Measurements from ENCODE around the gene B4GALT6. TPM values are rescaled to one million over a fixed set of nuclear protein-coding genes. Genes with fewer than 3 reads are reported as not detected.
"Not testable (repeated sequence)": the region's sequence is repeated elsewhere in the genome, so short reads cannot be mapped to it uniquely, and the experiment has no call there.

The B4GALT6 gene
- polyA plus RNA-seq (ENCODE audit: insufficient read length): 11.6 TPM

- peak; percentile 56 for DNase-seq
Measured at GRCh38 chr18:31684279-31685096, at the start of gene B4GALT6. TSS of gene B4GALT6 (minus strand) at chr18:31684581. CDS start at chr18:31684426, 155 bp downstream.

- no peak for DNase-seq
Measured at GRCh38 chr18:31731628-31732027, 47.2 kb upstream of the B4GALT6 start.

GRCh38 chr18:31729196-31729595, 44.8 kb upstream of the B4GALT6 start:
- DNase-seq: not testable (repeated sequence)

GRCh38 chr18:31723990-31724711, 39.8 kb upstream of the B4GALT6 start:
- DNase-seq: peak; percentile 23

- DNase-seq: no peak
Measured at GRCh38 chr18:31723639-31723989, 39.2 kb upstream of the B4GALT6 start.

- DNase-seq: peak; percentile 78
Measured at GRCh38 chr18:31722369-31722957, 38.1 kb upstream of the B4GALT6 start.

- no peak for DNase-seq
Measured at GRCh38 chr18:31721601-31722000, 37.2 kb upstream of the B4GALT6 start.

- DNase-seq: no peak
Measured at GRCh38 chr18:31720867-31721266, 36.5 kb upstream of the B4GALT6 start.

- DNase-seq: no peak
Measured at GRCh38 chr18:31719363-31720006, 35.1 kb upstream of the B4GALT6 start.

- no peak for DNase-seq
Measured at GRCh38 chr18:31718386-31718785, 34.0 kb upstream of the B4GALT6 start.

GRCh38 chr18:31716362-31716761, 32.0 kb upstream of the B4GALT6 start:
- no peak for DNase-seq

- DNase-seq: no peak
Measured at GRCh38 chr18:31711365-31712172, 27.2 kb upstream of the B4GALT6 start.

GRCh38 chr18:31710826-31711225, 26.4 kb upstream of the B4GALT6 start:
- no peak for DNase-seq

- no peak for DNase-seq
Measured at GRCh38 chr18:31707815-31708214, 23.4 kb upstream of the B4GALT6 start.

GRCh38 chr18:31702449-31702848, 18.1 kb upstream of the B4GALT6 start:
- no peak for DNase-seq

GRCh38 chr18:31701744-31702143, 17.4 kb upstream of the B4GALT6 start:
- no peak for DNase-seq

GRCh38 chr18:31700990-31701389, 16.6 kb upstream of the B4GALT6 start:
- DNase-seq: no peak

- DNase-seq: no peak
Measured at GRCh38 chr18:31697351-31698298, 13.2 kb upstream of the B4GALT6 start.

GRCh38 chr18:31695989-31696388, 11.6 kb upstream of the B4GALT6 start:
- DNase-seq: no peak

GRCh38 chr18:31694297-31694696, 9.9 kb upstream of the B4GALT6 start:
- no peak for DNase-seq

- DNase-seq: no peak
Measured at GRCh38 chr18:31688606-31689005, 4.2 kb upstream of the B4GALT6 start.

Data from hindlimb muscle (tissue), 1 donor.